HepG2 (cell line): ENCODE measurements around the gene ABCE1. TPM values are rescaled to one million over a fixed set of nuclear protein-coding genes. Genes with fewer than 3 reads are reported as not detected.

Experiments
- ATAC-seq: fragments of 200-7000 bp; cut with Tn5 transposase; 3 replicates; pipeline ENCODE4 v1.9.1; 2020; ENCODE audit warnings: mild to moderate bottlenecking, moderate library complexity
- BruUV-seq: library from RNA; stranded (reverse); fragments of 400-500 nt; replicated peaks from 2 replicates; lab custom pipeline; 2021; lab: Mats Ljungman, UMichigan
- CTCF ChIA-PET: fragments of 300-600 bp; formaldehyde crosslinking; extraction: SDS; loops from one replicate; lab custom pipeline; 2021; ENCODE audit warnings: low total read pairs, inconsistent platforms, low intra/inter-chr PET ratio; lab: Yijun Ruan, JAX
- POLR2A ChIA-PET: fragments of 350-600 bp; sonication (Branson Sonifier 250); formaldehyde crosslinking; loops from one replicate; lab custom pipeline; 2020; ENCODE audit warnings: antibody characterized with exemption, inconsistent platforms; lab: Yijun Ruan, JAX
- DNase-seq: peaks from one replicate; pipeline ENCODE4 v3.0.0-alpha.2; 2015; ENCODE audit warnings: low spot score
- FAIRE-seq: peaks from 3 replicates; lab custom pipeline; 2011; peaks lifted over from hg19 to GRCh38; lab: Jason Lieb, UNC
- H2AFZ ChIP-seq: one replicate; pipeline ENCODE4 v1.6.1; 2011; ENCODE audit warnings: low read length, inconsistent platforms
- H3K27ac ChIP-seq: fragments of 300-600 bp; 3 replicates; pipeline ENCODE4 v1.8.0; 2011; ENCODE audit warnings: mixed run types, mild to moderate bottlenecking, mixed read lengths, low read length, inconsistent platforms; ENCODE audit not compliant: insufficient read depth; ENCODE audit errors: extremely low read length
- H3K27me3 ChIP-seq, 2 experiments: fragments of 200-600 bp in 1 of 2; 2 replicates in 1 of 2; 3 replicates in 1 of 2; pipeline versions ENCODE4 v1.6.0 to v1.8.0; 2011; ENCODE audit warnings: low read length in 2 of 2, mild to moderate bottlenecking in 2 of 2, moderate library complexity in 2 of 2, inconsistent platforms in 1 of 2; ENCODE audit not compliant: insufficient read depth in 2 of 2, control insufficient read depth in 1 of 2
- H3K36me3 ChIP-seq, 2 experiments: fragments of 200-600 bp in 1 of 2; replicated peaks in 1 of 2; 2 replicates in 1 of 2; 3 replicates in 1 of 2; pipeline versions ENCODE4 v1.5.1 to v1.8.0; 2011; ENCODE audit warnings: low read length in 2 of 2, inconsistent platforms in 1 of 2; ENCODE audit not compliant: insufficient read depth in 2 of 2, control insufficient read depth in 1 of 2
- H3K4me1 ChIP-seq: 2 replicates; pipeline ENCODE4 v1.5.1; 2012; ENCODE audit warnings: low read length, inconsistent platforms; ENCODE audit not compliant: insufficient read depth
- H3K4me2 ChIP-seq: 2 replicates; pipeline ENCODE4 v1.6.0; 2011; ENCODE audit warnings: low read depth, low read length, inconsistent platforms
- H3K4me3 ChIP-seq, 3 experiments: fragments of 200-600 bp in 1 of 3; sonication (generic), shearing (Covaris generic) in 1 of 3; replicated peaks in 1 of 3; 2 replicates each; pipeline ENCODE4 v1.5.1; 2011 to 2016; ENCODE audit warnings: low read length in 3 of 3, inconsistent platforms in 2 of 3, low read depth in 2 of 3, mild to moderate bottlenecking in 2 of 3, control low read depth in 1 of 3, mixed read lengths in 1 of 3; ENCODE audit not compliant: insufficient read depth in 1 of 3
- H3K79me2 ChIP-seq: one replicate; pipeline ENCODE4 v1.6.1; 2011; ENCODE audit warnings: low read length, inconsistent platforms; ENCODE audit not compliant: insufficient read depth
- H3K9ac ChIP-seq: 2 replicates; pipeline ENCODE4 v1.6.0; 2011; ENCODE audit warnings: mild to moderate bottlenecking, low read depth, low read length, inconsistent platforms; ENCODE audit not compliant: insufficient read depth
- H3K9me3 ChIP-seq: 2 replicates; pipeline ENCODE4 v1.5.1; 2012; ENCODE audit warnings: mild to moderate bottlenecking, low read length
- H4K20me1 ChIP-seq: 2 replicates; pipeline ENCODE4 v1.6.0; 2011; ENCODE audit warnings: inconsistent platforms, mild to moderate bottlenecking, low read length, moderate library complexity; ENCODE audit not compliant: insufficient read depth
- DMTF1 ChIP-seq: sonication (generic); formaldehyde crosslinking; IDR thresholded peaks from 2 replicates; pipeline ENCODE4 v1.4.0; 2020; ENCODE audit warnings: mild to moderate bottlenecking, missing genetic modification reagents
- KAT2B ChIP-seq: fragments of 150-350 bp; IDR thresholded peaks from 2 replicates; pipeline ENCODE4 v1.6.1; 2014; ENCODE audit warnings: low read depth, low read length, borderline replicate concordance
- ZBTB46 ChIP-seq: sonication (generic); formaldehyde crosslinking; IDR thresholded peaks from 2 replicates; pipeline ENCODE4 v1.4.0; 2020; ENCODE audit warnings: mild to moderate bottlenecking, missing genetic modification reagents, borderline replicate concordance
- WGBS: methylation state at CpG from one replicate; pipeline ENCODE4 v1.1.6; 2017; ENCODE audit warnings: low lambda C conversion rate; 5-methylcytosine and 5-hydroxymethylcytosine counted together
- in situ Hi-C: cut with HindIII; loops from 2 replicates; pipeline ENCODE4 v1.10.0; 2017; ENCODE audit warnings: low pct_unique_long_range_greater_than_20kb; ENCODE audit not compliant: extremely low pct_ligation_motif_present
- intact Hi-C: fragments of 100-400 bp; cut with micrococcal nuclease; formaldehyde crosslinking; loops from one replicate; pipeline ENCODE4 v1.10.0; 2022; ENCODE audit not compliant: unreplicated experiment
- polyA plus RNA-seq, 8 experiments: library from polyadenylated mRNA; depleted of rRNA in 3 of 8; stranded (reverse) in 7 of 8; unstranded in 1 of 8; fragments of >200 nt; fragmentation: Illumina TruSeq in 4 of 8; extraction: Trizol in 4 of 8; gene quantifications; 2 replicates each; pipeline versions ENCODE4 v1.2.1 to v1.2.3, GENCODE V29; 2011 to 2016; ENCODE audit warnings: low read depth in 4 of 8, missing spikeins in 1 of 8, mixed read lengths in 1 of 8; ENCODE audit not compliant: insufficient read depth in 1 of 8
- total RNA-seq, 5 experiments: library from RNA; depleted of rRNA; stranded (reverse); fragments of >200 nt; fragmentation: Illumina TruSeq; extraction: Trizol; gene quantifications; 2 replicates each; pipeline ENCODE4 v1.2.3, GENCODE V29; 2016; ENCODE audit warnings: low read depth in 1 of 5

Gene ABCE1
- total and polyA plus RNA-seq, 2 of the 13 experiments (the other 11 are each of a cell fraction or from before 2014, with no cell fraction given) = 50.8 to 139 TPM

GRCh38 chr4:145101091-145101490 lies 3.0 kb downstream of the ABCE1 start:
- peaks cover 15% of the 10 kb centered on the region; the same call in 1 of the 2 replicates for H4K20me1 ChIP-seq
- no peak overlapping the region for H3K4me3 ChIP-seq
- H3K36me3 ChIP-seq = peaks cover 0 to 17% of the 10 kb centered on the region in 2 experiments; a peak in 4 of 5 replicates
- no peak overlapping the region for H3K9ac ChIP-seq
- H3K27ac ChIP-seq = no peak overlapping the region
- peaks cover 55% of the 10 kb centered on the region for H3K4me1 ChIP-seq
- in situ Hi-C loops = loop anchor here (25.0 kb wide), 1 partner anchor 1589 kb away; the partner anchor contains the start of gene SMARCA5
- no TSS peak for BruUV-seq
- intact Hi-C loops = no loop called here
- no peak for TF ChIP-seq ZBTB46 (CRISPR knock-in tag)
- no peak for TF ChIP-seq DMTF1 (CRISPR knock-in tag)
- peak; percentile 55; the same call in 1 of the 2 replicates for TF ChIP-seq KAT2B
- H3K4me2 ChIP-seq = peak overlapping the region; percentile 47
- POLR2A ChIA-PET = no interaction called here
- CTCF ChIA-PET = no interaction called here
- H3K27me3 ChIP-seq = no peaks in the 10 kb centered on the region; a peak in 1 of 5 replicates
- 95% methylated on average over 1 of the region's 1 CpG for WGBS
- DNase-seq (no peak), ATAC-seq (no peak), FAIRE-seq (no peak)
- H3K9me3 ChIP-seq = no peaks in the 10 kb centered on the region
- peaks cover 75% of the 10 kb centered on the region for H3K79me2 ChIP-seq
- no peak overlapping the region for H2AFZ ChIP-seq
